Left lobe of liver (tissue), 2 donors: Measurements from ENCODE around the gene TPO. TPM values are rescaled to one million over a fixed set of nuclear protein-coding genes. Genes with fewer than 3 reads are reported as not detected.
A peak's percentile ranks its signal among the peaks of the same experiment; 100 is the strongest.
"Not testable (repeated sequence)": the region's sequence is repeated elsewhere in the genome, so short reads cannot be mapped to it uniquely, and the experiment has no call there.

Experiments
- ATAC-seq: fragments of 200-7000 bp; cut with Tn5 transposase; one replicate; pipeline ENCODE4 v1.9.1; 2020; ENCODE audit warnings: mild to moderate bottlenecking, moderate library complexity
- DNase-seq: peaks from one replicate; pipeline ENCODE4 v3.0.0-alpha.2; 2020; ENCODE audit warnings: low spot score
- total RNA-seq: library from RNA; stranded (reverse); gene quantifications from one replicate; pipeline ENCODE4 v1.2.1, GENCODE V29; 2021
- donor health status: DM: no; HTN: no; CAD: no; lungs with moderate emphysema.
- donor health status: DM: no; HTN: yes; CAD: no.

The TPO gene
- total RNA-seq, 1 donor from 2014 or later: not detected

DNA sequence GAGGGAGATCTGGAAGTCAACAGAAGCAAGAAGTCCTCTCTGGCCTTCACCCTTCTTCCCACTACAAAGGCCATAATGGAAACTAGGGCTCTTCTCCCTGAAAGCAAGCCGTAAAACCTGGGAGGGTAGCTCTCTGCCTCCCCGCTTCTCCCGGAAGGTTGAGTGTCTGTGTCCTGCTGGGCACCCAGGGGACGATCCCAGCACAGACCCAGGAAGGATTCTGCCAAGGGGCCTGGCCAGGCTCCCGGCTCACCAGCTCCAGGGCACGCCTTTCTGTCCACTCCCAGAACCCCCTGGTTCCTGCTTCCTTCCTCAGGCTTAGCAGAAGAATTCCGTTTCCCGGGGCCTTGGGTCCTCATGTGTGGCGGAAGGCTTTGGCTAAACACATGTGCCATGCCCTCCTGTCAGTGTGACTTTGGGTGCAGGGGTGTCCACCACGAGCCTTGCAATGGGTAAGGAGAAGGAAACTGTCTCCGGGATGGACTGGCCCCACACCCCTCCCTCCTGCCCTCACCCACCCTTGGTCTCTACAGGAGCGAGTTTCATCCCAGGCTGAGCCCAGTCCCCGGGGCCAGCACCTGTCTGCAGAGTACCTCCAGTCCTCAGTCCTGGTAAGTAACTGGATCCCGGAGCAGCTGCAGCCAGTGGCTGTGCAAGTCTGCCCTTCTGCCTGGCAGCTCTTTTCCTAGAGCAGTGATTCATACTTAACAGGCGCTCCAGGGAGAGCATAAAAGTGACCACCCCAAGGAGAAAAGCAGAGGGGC is 135.8 kb downstream of the TPO start:
- DNase-seq: no peak
- no peak for ATAC-seq

DNA sequence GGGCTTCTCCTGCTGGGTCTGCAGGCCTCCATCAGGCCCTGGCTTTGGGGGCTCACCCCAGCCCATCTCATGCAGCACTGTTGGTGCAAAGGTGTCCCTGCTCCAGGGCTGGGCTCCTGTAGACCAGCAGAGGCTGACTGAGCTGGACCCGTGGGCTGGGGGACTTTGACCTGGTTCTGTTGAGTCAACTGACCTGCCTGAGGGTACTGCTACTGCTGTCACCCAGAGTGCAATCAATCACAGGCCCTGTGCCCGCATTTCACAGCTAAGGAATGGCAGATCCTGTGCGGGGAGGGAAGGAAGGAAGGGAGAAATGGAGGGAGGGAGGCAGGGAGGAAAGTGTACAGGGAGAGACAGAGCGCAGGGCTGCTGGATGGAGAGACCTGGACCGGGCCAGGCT is 136.8 kb downstream of the TPO start:
- DNase-seq: peak; percentile 64

GRCh38 chr2:1550658-1551316 is 137.5 kb downstream of the TPO start:
- ATAC-seq (peak; percentile 91), DNase-seq (peak; percentile 63)

More for the DNA sequence above, 136.8 kb downstream of the TPO start:
- peak; percentile 85 for ATAC-seq

DNA sequence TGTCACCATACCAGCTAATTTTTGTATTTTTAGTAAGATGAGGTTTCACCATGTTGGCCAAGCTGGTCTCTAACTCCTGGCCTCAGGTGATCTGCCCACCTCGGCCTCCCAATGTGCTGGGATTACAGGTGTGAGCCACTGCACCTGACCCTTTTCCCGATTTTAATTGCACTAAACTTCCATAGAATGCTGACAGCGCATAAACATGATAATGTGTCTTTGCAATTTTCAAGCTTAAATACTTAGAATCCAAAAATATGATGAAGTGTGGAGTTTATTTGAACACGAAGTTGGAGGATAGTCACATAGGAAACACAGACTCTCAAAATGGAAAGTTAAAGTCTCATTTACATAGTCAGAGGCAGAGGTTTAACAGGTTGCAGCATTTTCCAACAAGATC is 138.6 kb downstream of the TPO start:
- ATAC-seq (no peak), DNase-seq (no peak)

DNA sequence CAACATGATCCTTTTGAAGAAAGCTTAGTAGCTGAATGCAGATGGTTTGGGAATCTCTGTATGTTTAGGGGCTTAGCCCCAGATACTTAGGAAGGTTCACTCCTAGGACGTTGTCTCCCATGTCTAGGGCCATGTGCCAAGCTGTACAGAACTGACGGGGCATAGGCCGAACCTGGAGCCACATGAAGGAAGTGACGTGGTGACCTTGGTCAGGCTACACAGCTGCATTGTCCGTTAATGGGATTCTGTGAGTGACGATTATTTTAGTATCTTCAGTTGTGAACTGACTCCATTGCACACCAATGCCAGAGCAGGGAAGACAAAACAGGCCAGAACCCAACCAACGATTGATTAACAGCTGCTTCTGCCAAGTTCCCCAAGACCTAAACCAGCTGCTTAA is 139.3 kb downstream of the TPO start:
- DNase-seq: no peak
- no peak for ATAC-seq

GRCh38 chr2:1553671-1554295 is 140.5 kb downstream of the TPO start:
- DNase-seq (no peak), ATAC-seq (no peak)

- ATAC-seq (no peak), DNase-seq (no peak)
Observed at GRCh38 chr2:1556286-1556685, 143.0 kb downstream of the TPO start.

- no peak for DNase-seq
- no peak for ATAC-seq
Observed at GRCh38 chr2:1556776-1557466, 143.7 kb downstream of the TPO start.

- DNase-seq (no peak), ATAC-seq (no peak)
Observed at GRCh38 chr2:1557467-1557820, 144.2 kb downstream of the TPO start.

- no peak for DNase-seq
Observed at GRCh38 chr2:1559589-1560175, 146.4 kb downstream of the TPO start.

GRCh38 chr2:1561259-1561658 is 148.0 kb downstream of the TPO start:
- no peak for ATAC-seq
- no peak for DNase-seq

More at GRCh38 chr2:1559589-1560175, 146.4 kb downstream of the TPO start:
- no peak for ATAC-seq

GRCh38 chr2:1561811-1562421 is 148.7 kb downstream of the TPO start:
- DNase-seq (no peak), ATAC-seq (no peak)

DNA sequence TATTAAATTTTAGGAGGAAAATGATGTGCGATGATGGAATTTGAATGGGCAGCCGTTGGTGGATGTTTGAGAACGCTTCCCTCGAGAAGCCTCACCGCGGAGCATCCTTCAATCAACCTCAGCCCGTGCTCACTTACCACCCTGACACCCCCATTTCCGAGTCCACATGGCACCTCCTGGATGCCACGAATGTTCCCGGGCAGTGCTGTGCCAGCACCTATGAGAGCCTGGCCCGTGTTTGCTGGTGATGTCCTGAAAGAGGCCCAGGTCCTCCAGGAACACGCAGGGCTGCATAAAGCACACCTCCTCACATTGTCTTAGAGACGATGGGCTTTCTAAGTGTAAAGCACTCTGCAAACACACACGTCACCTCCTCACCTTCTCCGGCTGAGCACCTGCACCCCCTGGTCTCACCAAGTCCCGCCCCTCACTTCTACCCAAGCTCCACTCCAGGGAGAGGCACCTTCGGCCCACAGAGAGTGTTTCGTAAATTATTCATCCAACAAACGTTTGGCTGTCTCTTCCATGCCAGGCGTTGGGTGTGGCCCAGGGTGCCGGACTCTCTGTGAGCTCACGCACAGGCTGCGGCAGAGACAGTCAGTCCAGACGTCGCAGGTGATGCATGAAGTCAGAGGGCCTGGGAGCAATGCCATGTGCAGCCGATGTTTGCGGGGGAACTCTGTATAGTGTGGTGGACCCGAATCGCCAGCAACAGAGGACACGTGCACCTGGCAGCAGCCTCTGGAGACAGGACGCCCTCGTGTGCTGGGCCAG is 150.0 kb downstream of the TPO start:
- no peak for DNase-seq
- ATAC-seq: no peak

DNA sequence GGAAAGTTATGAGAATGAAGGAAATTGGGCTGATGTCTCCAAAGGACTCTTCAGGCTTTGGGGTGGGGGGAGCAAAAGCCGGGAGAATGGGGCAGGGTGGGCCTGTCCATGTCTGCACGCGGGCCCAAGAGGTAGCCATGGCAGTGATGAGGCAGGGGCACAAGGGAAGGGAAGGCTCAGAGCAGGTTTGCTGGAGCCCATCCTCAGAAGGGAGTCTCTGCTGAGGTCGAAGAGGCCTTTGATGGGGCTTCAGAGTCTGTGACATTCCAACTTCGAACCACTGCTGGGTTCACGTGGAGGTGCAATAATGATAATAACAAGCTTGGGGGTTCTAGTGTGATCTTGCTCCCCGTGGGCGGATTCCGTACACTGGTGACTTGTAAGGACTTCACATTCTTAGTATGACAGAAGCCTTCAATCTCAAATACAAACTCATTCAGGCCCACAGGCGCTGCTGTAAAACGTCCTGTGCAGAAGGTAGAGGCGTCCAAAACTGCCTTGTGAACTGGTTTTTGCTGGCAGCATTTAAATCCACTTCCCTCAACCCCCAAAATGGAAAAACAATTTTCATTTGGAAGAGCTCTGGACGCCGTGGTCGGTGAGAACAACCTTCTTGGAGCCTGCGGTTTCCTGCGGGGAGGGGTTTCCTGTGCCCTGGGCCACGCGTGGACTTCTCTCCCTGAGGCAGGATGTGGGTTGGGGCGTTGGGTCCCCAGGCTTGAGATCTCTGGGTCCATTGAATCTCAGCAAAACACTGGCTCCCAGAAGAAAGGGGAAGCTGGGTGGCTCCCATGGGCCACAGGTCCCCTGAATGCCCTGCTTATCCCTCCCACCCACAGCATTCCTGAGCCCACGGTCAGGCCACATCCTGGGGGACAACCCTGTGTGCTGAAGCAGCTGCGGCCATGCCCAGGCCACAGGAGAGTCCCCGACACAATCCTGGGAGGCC is 151.0 kb downstream of the TPO start:
- no peak for DNase-seq
- no peak for ATAC-seq

- no peak for ATAC-seq
Observed at GRCh38 chr2:1567556-1568344, 154.5 kb downstream of the TPO start.

DNA sequence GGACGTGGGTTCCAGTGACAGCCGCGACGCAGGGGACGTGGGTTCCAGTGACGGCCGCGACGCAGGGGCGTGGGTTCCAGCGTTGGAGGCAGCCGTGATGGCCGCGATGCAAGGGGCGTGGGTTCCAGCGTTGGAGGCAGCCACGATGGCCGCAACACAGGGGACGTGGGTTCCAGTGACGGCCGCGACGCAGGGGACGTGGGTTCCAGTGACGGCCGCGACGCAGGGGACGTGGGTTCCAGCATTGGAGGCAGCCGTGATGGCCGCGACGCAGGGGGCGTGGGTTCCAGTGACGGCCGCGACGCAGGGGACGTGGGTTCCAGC is 155.0 kb downstream of the TPO start:
- not testable (repeated sequence) for DNase-seq, ATAC-seq

More at GRCh38 chr2:1567556-1568344, 154.5 kb downstream of the TPO start:
- no peak for DNase-seq

DNA sequence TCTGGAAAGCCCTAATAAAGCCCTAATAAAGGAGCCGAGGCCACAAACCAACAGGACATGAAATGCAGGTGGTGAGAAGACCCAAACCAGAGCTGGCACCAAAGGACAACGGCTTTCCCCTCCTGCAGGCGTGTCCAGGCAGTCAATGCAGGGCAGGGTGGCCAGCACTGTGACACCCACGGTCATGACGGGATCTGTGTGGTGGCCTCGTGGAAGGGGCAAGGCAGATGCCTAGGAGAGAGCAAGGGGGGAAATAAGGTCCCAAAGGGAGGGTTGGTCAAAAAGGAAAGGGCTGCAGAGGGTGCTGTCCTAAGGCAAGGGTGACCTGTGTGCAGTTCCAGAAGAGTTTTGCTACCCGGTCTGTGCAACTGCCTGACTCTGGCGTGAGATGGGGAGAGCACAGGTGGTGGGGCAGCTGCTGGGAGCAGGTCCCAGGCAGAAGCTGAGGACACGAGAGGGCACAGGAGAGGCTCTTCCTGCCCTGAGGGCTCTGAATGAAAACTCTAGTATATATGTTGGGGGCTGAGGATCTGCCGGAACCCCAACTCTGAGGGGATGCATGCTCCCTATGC is 156.7 kb downstream of the TPO start:
- no peak for ATAC-seq

More for the DNA sequence above, 156.7 kb downstream of the TPO start:
- no peak for DNase-seq
